ACC112 (cell line): Measurements from ENCODE around the gene TFF1.

Experiments used
- H2AFZ ChIP-seq: fragments of 200-600 bp; sonication (generic); one replicate; pipeline ENCODE4 v1.6.0; 2017; ENCODE audit warnings: antibody characterized with exemption, low read length; ENCODE audit not compliant: unreplicated experiment
- H3K27ac ChIP-seq: fragments of 200-600 bp; sonication (generic); 2 replicates; pipeline ENCODE4 v1.5.1; 2014; ENCODE audit warnings: low read depth, mild to moderate bottlenecking, antibody characterized with exemption, low read length, moderate library complexity
- H3K27me3 ChIP-seq: fragments of 200-600 bp; sonication (generic); 2 replicates; pipeline ENCODE4 v1.6.1; 2014; ENCODE audit warnings: mild to moderate bottlenecking, antibody characterized with exemption, low read length, moderate library complexity, mixed read lengths; ENCODE audit not compliant: insufficient read depth
- H3K36me3 ChIP-seq: fragments of 200-600 bp; sonication (generic); 2 replicates; pipeline ENCODE4 v1.6.1; 2016; ENCODE audit warnings: mild to moderate bottlenecking, antibody characterized with exemption, low read length, moderate library complexity, mixed read lengths; ENCODE audit not compliant: insufficient read depth
- H3K4me1 ChIP-seq: fragments of 200-600 bp; sonication (generic); one replicate; pipeline ENCODE4 v1.6.1; 2016; ENCODE audit warnings: low read length, mixed read lengths; ENCODE audit not compliant: insufficient read depth, unreplicated experiment, control insufficient read depth
- H3K4me3 ChIP-seq: fragments of 200-600 bp; sonication (generic); 2 replicates; pipeline ENCODE4 v1.5.1; 2014; ENCODE audit warnings: mild to moderate bottlenecking, low read depth, low read length
- H3K79me2 ChIP-seq: fragments of 200-600 bp; sonication (generic); one replicate; pipeline ENCODE4 v1.6.0; 2016; ENCODE audit warnings: low read length; ENCODE audit not compliant: control insufficient read depth, unreplicated experiment, insufficient read depth

TFF1 gene

GRCh38 chr21:42361286-42361685 is 5.0 kb downstream of the TFF1 start:
- Histone ChIP-seq H3K36me3 (no peaks in the 10 kb centered on the region), H3K4me1 (no peaks in the 10 kb centered on the region), H3K27ac (no peak overlapping the region), H3K79me2 (no peaks in the 10 kb centered on the region), H3K27me3 (peaks cover 52% of the 10 kb centered on the region), H3K4me3 (no peak overlapping the region), H2AFZ (no peak overlapping the region)

- Histone ChIP-seq H3K27ac (no peak overlapping the region), H3K27me3 (peaks cover 58% of the 10 kb centered on the region), H3K36me3 (no peaks in the 10 kb centered on the region), H2AFZ (no peak overlapping the region), H3K4me1 (no peaks in the 10 kb centered on the region), H3K79me2 (no peaks in the 10 kb centered on the region), H3K4me3 (no peak overlapping the region)
Measured at GRCh38 chr21:42360317-42360716, 6.0 kb downstream of the TFF1 start.

- no peaks in the 10 kb centered on the region for H3K36me3 ChIP-seq
- H3K27me3 ChIP-seq = peaks cover 63% of the 10 kb centered on the region
- H3K4me1 ChIP-seq = no peaks in the 10 kb centered on the region
- no peaks in the 10 kb centered on the region for H3K79me2 ChIP-seq
- no peak overlapping the region for H3K27ac ChIP-seq
- no peak overlapping the region for H3K4me3 ChIP-seq
- H2AFZ ChIP-seq = no peak overlapping the region
Measured at GRCh38 chr21:42358937-42359336, 7.4 kb downstream of the TFF1 start.

GRCh38 chr21:42358261-42358660 is 8.1 kb downstream of the TFF1 start:
- H2AFZ ChIP-seq = no peak overlapping the region
- peaks cover 67% of the 10 kb centered on the region for H3K27me3 ChIP-seq
- H3K4me3 ChIP-seq = no peak overlapping the region
- H3K79me2 ChIP-seq = no peaks in the 10 kb centered on the region
- H3K27ac ChIP-seq = no peak overlapping the region
- no peaks in the 10 kb centered on the region for H3K4me1 ChIP-seq
- no peaks in the 10 kb centered on the region for H3K36me3 ChIP-seq

- peaks cover 59% of the 10 kb centered on the region for H3K27me3 ChIP-seq
- H3K27ac ChIP-seq = no peak overlapping the region
- H3K79me2 ChIP-seq = no peaks in the 10 kb centered on the region
- H3K36me3 ChIP-seq = no peaks in the 10 kb centered on the region
- no peaks in the 10 kb centered on the region for H3K4me1 ChIP-seq
- H2AFZ ChIP-seq = no peak overlapping the region
- no peak overlapping the region for H3K4me3 ChIP-seq
Measured at GRCh38 chr21:42357307-42357706, 9.0 kb downstream of the TFF1 start.

GRCh38 chr21:42356650-42357049 is 9.7 kb downstream of the TFF1 start:
- H3K79me2 ChIP-seq = no peaks in the 10 kb centered on the region
- no peak overlapping the region for H3K4me3 ChIP-seq
- H3K27ac ChIP-seq = no peak overlapping the region
- H3K4me1 ChIP-seq = no peaks in the 10 kb centered on the region
- no peaks in the 10 kb centered on the region for H3K36me3 ChIP-seq
- H2AFZ ChIP-seq = no peak overlapping the region
- H3K27me3 ChIP-seq = peaks cover 52% of the 10 kb centered on the region

- peaks cover 54% of the 10 kb centered on the region for H3K27me3 ChIP-seq
- H3K4me3 ChIP-seq = no peak overlapping the region
- no peaks in the 10 kb centered on the region for H3K79me2 ChIP-seq
- H3K4me1 ChIP-seq = no peaks in the 10 kb centered on the region
- H3K27ac ChIP-seq = no peak overlapping the region
- no peaks in the 10 kb centered on the region for H3K36me3 ChIP-seq
- H2AFZ ChIP-seq = no peak overlapping the region
Measured at GRCh38 chr21:42356046-42356445, 10.3 kb downstream of the TFF1 start.

- no peaks in the 10 kb centered on the region for H3K4me1 ChIP-seq
- peaks cover 53% of the 10 kb centered on the region for H3K27me3 ChIP-seq
- H2AFZ ChIP-seq = no peak overlapping the region
- H3K27ac ChIP-seq = no peak overlapping the region
- no peak overlapping the region for H3K4me3 ChIP-seq
- no peaks in the 10 kb centered on the region for H3K79me2 ChIP-seq
- H3K36me3 ChIP-seq = no peaks in the 10 kb centered on the region
Measured at GRCh38 chr21:42353623-42354022, 12.7 kb downstream of the TFF1 start.

GRCh38 chr21:42352441-42353095 is 13.8 kb downstream of the TFF1 start:
- no peak overlapping the region for H3K27ac ChIP-seq
- H3K79me2 ChIP-seq = no peaks in the 10 kb centered on the region
- no peak overlapping the region for H2AFZ ChIP-seq
- H3K27me3 ChIP-seq = peaks cover 43% of the 10 kb centered on the region
- no peaks in the 10 kb centered on the region for H3K4me1 ChIP-seq
- no peak overlapping the region for H3K4me3 ChIP-seq
- H3K36me3 ChIP-seq = no peaks in the 10 kb centered on the region

- Histone ChIP-seq H3K4me1 (no peaks in the 10 kb centered on the region), H3K27ac (no peak overlapping the region), H3K27me3 (peaks cover 36% of the 10 kb centered on the region), H3K36me3 (no peaks in the 10 kb centered on the region), H2AFZ (no peak overlapping the region), H3K4me3 (no peak overlapping the region), H3K79me2 (no peaks in the 10 kb centered on the region)
Measured at GRCh38 chr21:42351626-42352440, 14.5 kb downstream of the TFF1 start.

- Histone ChIP-seq H3K4me1 (no peaks in the 10 kb centered on the region), H2AFZ (no peak within 1 kb of the TSS), H3K36me3 (no peaks in the 10 kb centered on the region), H3K27ac (no peak within 1 kb of the TSS), H3K27me3 (peaks cover 34% of the 10 kb centered on the region), H3K79me2 (no peaks in the 10 kb centered on the region), H3K4me3 (no peak within 1 kb of the TSS)
Measured at GRCh38 chr21:42350927-42351426, 15.4 kb downstream of the TFF1 start, which contains the start of gene TFF2. TSS of gene TFF2 (minus strand) at chr21:42350994. CDS start at chr21:42350957, 37 bp downstream.
